ENCODE results near the gene AMBP. TPM values are rescaled to one million over a fixed set of nuclear protein-coding genes. Genes with fewer than 3 reads are reported as not detected.

AMBP gene
- total RNA-seq, 1 donor from 2014 or later, result not detected

- DNase-seq (ENCODE audit: low spot score), result peak; percentile 83
Observed at GRCh38 chr9:114093031-114093471, 15.0 kb upstream of the AMBP start.

- DNase-seq (ENCODE audit: low spot score), result peak; percentile 51
Observed at GRCh38 chr9:114092336-114092735, 14.2 kb upstream of the AMBP start.

- peak; percentile 76 for DNase-seq (ENCODE audit: low spot score)
Observed at GRCh38 chr9:114091711-114092110, 13.6 kb upstream of the AMBP start.

- DNase-seq (ENCODE audit: low spot score), result peak; percentile 49
Observed at GRCh38 chr9:114090798-114091197, 12.7 kb upstream of the AMBP start.

GRCh38 chr9:114089206-114089840 lies 11.2 kb upstream of the AMBP start:
- DNase-seq (ENCODE audit: low spot score), result peak; percentile 84

GRCh38 chr9:114088571-114089170 lies 10.6 kb upstream of the AMBP start:
- peak; percentile 78 for DNase-seq (ENCODE audit: low spot score)

- DNase-seq (ENCODE audit: low spot score), result peak; percentile 45
Observed at GRCh38 chr9:114087721-114088120, 9.6 kb upstream of the AMBP start.

- DNase-seq (ENCODE audit: low spot score), result no peak
Observed at GRCh38 chr9:114086607-114087006, 8.5 kb upstream of the AMBP start.

- peak; percentile 30 for DNase-seq (ENCODE audit: low spot score)
Observed at GRCh38 chr9:114086009-114086408, 7.9 kb upstream of the AMBP start.

- peak; percentile 86 for DNase-seq (ENCODE audit: low spot score)
Observed at GRCh38 chr9:114085387-114085789, 7.3 kb upstream of the AMBP start.

- DNase-seq (ENCODE audit: low spot score), result peak; percentile 51
Observed at GRCh38 chr9:114084282-114085073, 6.4 kb upstream of the AMBP start.

- peak; percentile 67 for DNase-seq (ENCODE audit: low spot score)
Observed at GRCh38 chr9:114083666-114084065, 5.6 kb upstream of the AMBP start.

GRCh38 chr9:114082763-114083412 lies 4.8 kb upstream of the AMBP start:
- DNase-seq (ENCODE audit: low spot score), result peak; percentile 16

- peak; percentile 89 for DNase-seq (ENCODE audit: low spot score)
Observed at GRCh38 chr9:114082017-114082762, 4.1 kb upstream of the AMBP start.

- DNase-seq (ENCODE audit: low spot score), result peak; percentile 68
Observed at GRCh38 chr9:114081441-114082016, 3.4 kb upstream of the AMBP start.

GRCh38 chr9:114080773-114081440 lies 2.8 kb upstream of the AMBP start:
- DNase-seq (ENCODE audit: low spot score), result peak; percentile 68

GRCh38 chr9:114080195-114080772 lies 2.2 kb upstream of the AMBP start:
- DNase-seq (ENCODE audit: low spot score), result no peak

- DNase-seq (ENCODE audit: low spot score), result no peak
Observed at GRCh38 chr9:114078781-114079156, 669 bp upstream of the AMBP start.

GRCh38 chr9:114077162-114077837 lies 800 bp downstream of the AMBP start:
- no peak for DNase-seq (ENCODE audit: low spot score)

Data from mesenteric fat pad (tissue), 1 donor.